Upper lobe of right lung (tissue), 1 donor: Measurements from ENCODE around the gene CHN2. TPM values are rescaled to one million over a fixed set of nuclear protein-coding genes. Genes with fewer than 3 reads are reported as not detected.

Source experiments
- ATAC-seq: fragments of 200-7000 bp; cut with Tn5 transposase; one replicate; pipeline ENCODE4 v1.9.1; 2020; ENCODE audit warnings: mild to moderate bottlenecking, moderate library complexity
- DNase-seq: peaks from one replicate; pipeline ENCODE4 v3.0.0-alpha.2; 2020
- H3K27ac ChIP-seq: fragments of 200-600 bp; one replicate; pipeline ENCODE4 v1.8.0; 2022
- H3K27me3 ChIP-seq: fragments of 200-600 bp; one replicate; pipeline ENCODE4 v1.8.0; 2022; ENCODE audit warnings: mild to moderate bottlenecking
- H3K36me3 ChIP-seq: fragments of 200-600 bp; one replicate; pipeline ENCODE4 v1.8.0; 2022
- H3K4me1 ChIP-seq: fragments of 200-600 bp; one replicate; pipeline ENCODE4 v1.8.0; 2022
- H3K4me3 ChIP-seq: fragments of 200-600 bp; one replicate; pipeline ENCODE4 v1.8.0; 2022; ENCODE audit warnings: mild to moderate bottlenecking
- H3K9me3 ChIP-seq: fragments of 200-600 bp; one replicate; pipeline ENCODE4 v1.8.0; 2022
- intact Hi-C: fragments of 100-400 bp; cut with DNase I; formaldehyde crosslinking; loops from one replicate; pipeline ENCODE4 v1.11.0; 2022
- total RNA-seq: library from RNA; stranded (reverse); fragmentation: NEBNext Ultra II Directional; extraction: Animal tissue kit (Norgen Biotek cat#: 25700); gene quantifications from one replicate; pipeline ENCODE4 v1.2.1, GENCODE V29; 2021
- TF ChIP-seq, protein P1 (sequence below): fragments of 200-600 bp; IDR thresholded peaks from one replicate; pipeline ENCODE4 v1.8.0; 2022; ENCODE audit warnings: antibody characterized with exemption
- donor health status: DM: no; HTN: yes; CAD: no; lungs with severe emphysema.

Gene CHN2
- total RNA-seq, 1 donor from 2014 or later = 14.4 TPM

- ATAC-seq = no peak
- TF ChIP-seq, protein P1, sequence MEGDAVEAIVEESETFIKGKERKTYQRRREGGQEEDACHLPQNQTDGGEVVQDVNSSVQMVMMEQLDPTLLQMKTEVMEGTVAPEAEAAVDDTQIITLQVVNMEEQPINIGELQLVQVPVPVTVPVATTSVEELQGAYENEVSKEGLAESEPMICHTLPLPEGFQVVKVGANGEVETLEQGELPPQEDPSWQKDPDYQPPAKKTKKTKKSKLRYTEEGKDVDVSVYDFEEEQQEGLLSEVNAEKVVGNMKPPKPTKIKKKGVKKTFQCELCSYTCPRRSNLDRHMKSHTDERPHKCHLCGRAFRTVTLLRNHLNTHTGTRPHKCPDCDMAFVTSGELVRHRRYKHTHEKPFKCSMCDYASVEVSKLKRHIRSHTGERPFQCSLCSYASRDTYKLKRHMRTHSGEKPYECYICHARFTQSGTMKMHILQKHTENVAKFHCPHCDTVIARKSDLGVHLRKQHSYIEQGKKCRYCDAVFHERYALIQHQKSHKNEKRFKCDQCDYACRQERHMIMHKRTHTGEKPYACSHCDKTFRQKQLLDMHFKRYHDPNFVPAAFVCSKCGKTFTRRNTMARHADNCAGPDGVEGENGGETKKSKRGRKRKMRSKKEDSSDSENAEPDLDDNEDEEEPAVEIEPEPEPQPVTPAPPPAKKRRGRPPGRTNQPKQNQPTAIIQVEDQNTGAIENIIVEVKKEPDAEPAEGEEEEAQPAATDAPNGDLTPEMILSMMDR = no peak
- Histone ChIP-seq H3K9me3 (no peaks in the 10 kb centered on the region), H3K4me1 (peaks cover 7% of the 10 kb centered on the region), H3K27ac (no peak overlapping the region), H3K4me3 (no peak overlapping the region), H3K27me3 (no peaks in the 10 kb centered on the region), H3K36me3 (no peaks in the 10 kb centered on the region)
- intact Hi-C loops = no loop called here
- no peak for DNase-seq
Observed at GRCh38 chr7:29372351-29373090, 177.9 kb downstream of the CHN2 start.

- Histone ChIP-seq H3K9me3 (no peaks in the 10 kb centered on the region), H3K36me3 (no peaks in the 10 kb centered on the region), H3K27ac (no peak overlapping the region), H3K4me3 (no peak overlapping the region), H3K27me3 (no peaks in the 10 kb centered on the region), H3K4me1 (peaks cover 7% of the 10 kb centered on the region)
- DNase-seq = no peak
- intact Hi-C loops = no loop called here
- TF ChIP-seq, protein P1 = no peak
- no peak for ATAC-seq
Observed at GRCh38 chr7:29375641-29376562, 181.3 kb downstream of the CHN2 start.

GRCh38 chr7:29377718-29378117 lies 183.1 kb downstream of the CHN2 start:
- Histone ChIP-seq H3K36me3 (no peaks in the 10 kb centered on the region), H3K27me3 (no peaks in the 10 kb centered on the region), H3K4me3 (no peak overlapping the region), H3K4me1 (peaks cover 7% of the 10 kb centered on the region), H3K27ac (no peak overlapping the region), H3K9me3 (no peaks in the 10 kb centered on the region)
- intact Hi-C loops = no loop called here
- TF ChIP-seq, protein P1 = no peak
- DNase-seq = no peak
- no peak for ATAC-seq

DNA sequence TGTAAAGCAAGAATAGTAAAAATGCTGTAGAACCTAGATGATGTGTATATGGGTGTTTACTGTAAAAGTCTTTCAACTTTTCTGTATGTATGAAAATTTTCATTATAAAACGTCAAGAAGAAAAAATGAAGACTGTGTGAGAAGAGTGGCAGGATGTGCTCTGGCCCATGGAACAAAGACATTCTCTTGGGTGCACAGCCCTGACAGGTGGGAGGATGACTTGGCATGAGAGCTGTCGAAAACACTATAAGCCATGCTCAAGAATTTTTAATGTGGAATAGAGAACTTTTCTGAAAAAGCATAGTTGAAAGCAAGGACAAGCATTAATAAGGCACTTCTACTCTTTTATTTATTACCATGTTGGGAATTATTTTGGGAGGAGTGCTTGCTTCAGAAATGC lies 185.0 kb downstream of the CHN2 start:
- Histone ChIP-seq H3K27ac (no peak overlapping the region), H3K4me3 (no peak overlapping the region), H3K4me1 (peaks cover 3% of the 10 kb centered on the region), H3K9me3 (no peaks in the 10 kb centered on the region), H3K27me3 (no peaks in the 10 kb centered on the region), H3K36me3 (no peaks in the 10 kb centered on the region)
- intact Hi-C loops = no loop called here
- TF ChIP-seq, protein P1 = no peak
- DNase-seq = no peak
- no peak for ATAC-seq

DNA sequence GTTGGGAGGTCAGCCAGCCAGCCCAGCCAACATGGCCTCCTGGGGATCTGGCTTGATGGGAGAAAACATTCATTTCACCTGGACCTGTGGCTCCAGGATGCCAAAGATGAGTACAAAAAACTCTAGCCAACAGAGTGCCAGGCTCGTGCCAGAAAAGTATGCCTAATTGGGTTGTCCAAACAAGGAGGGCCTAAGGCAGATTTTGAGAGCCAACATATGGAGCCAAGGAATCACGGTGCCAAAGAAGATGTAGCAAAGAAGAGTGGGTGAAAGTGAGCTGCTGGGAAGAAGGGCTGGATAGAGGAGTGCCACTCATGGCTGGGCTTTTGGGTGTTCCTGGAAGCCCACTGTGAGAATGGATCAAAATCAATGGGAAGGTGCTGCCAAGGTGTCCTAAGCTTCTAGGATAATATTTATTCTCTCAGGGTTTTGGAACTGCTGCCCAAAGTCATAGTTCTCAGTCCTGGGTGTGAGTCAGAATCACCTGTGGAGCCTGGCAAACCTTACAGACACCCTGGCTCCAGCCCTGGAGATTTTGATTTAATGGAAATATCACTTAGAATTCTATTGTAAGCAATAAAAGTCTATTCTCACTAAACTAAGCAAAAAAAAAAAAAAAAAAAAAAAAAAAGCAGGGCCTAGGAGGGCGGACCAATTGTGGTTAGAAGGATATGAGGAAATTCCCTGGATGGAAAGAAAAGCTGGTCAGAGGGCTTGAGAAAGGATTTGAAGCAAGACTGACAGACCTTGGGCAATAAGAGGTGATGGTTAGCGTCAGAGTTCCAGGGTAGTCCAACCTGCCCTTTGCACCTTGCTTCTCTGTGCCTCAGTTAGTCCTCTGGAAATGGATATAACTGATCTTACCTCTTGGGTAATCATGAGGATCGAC lies 186.9 kb downstream of the CHN2 start:
- intact Hi-C loops = no loop called here
- Histone ChIP-seq H3K27me3 (no peaks in the 10 kb centered on the region), H3K4me3 (no peak overlapping the region), H3K9me3 (no peaks in the 10 kb centered on the region), H3K4me1 (no peaks in the 10 kb centered on the region), H3K27ac (no peak overlapping the region), H3K36me3 (no peaks in the 10 kb centered on the region)
- ATAC-seq = peak; percentile 38
- no peak for DNase-seq
- TF ChIP-seq, protein P1 = no peak
